Measurements from ENCODE around the gene ASTN2.

Gene ASTN2

GRCh38 chr9:117103438-117104110 lies 311.3 kb downstream of the ASTN2 start:
- no peak for TF ChIP-seq CTCF (IDR thresholded peaks at IDR 0.05; ENCODE audit: low read depth, low read length, missing control alignments)
- H3K4me3 ChIP-seq (ENCODE audit: low read depth, low read length) = no peak overlapping the region
- in situ Hi-C loops (cut with HindIII; ENCODE audit: low pct_ligation_motif_present, low sequenced_read_pairs) = no loop called here
- DNase-seq = no peak
- no peaks in the 10 kb centered on the region for H3K36me3 ChIP-seq (replicated peaks)
- no peaks in the 10 kb centered on the region for H3K27me3 ChIP-seq (replicated peaks)
- no peak overlapping the region for H3K27ac ChIP-seq

GRCh38 chr9:117101008-117101407 lies 313.8 kb downstream of the ASTN2 start:
- H3K27ac ChIP-seq = no peak overlapping the region
- DNase-seq = no peak
- no peak for TF ChIP-seq CTCF (IDR thresholded peaks at IDR 0.05; ENCODE audit: low read depth, low read length, missing control alignments)
- H3K27me3 ChIP-seq (replicated peaks) = no peaks in the 10 kb centered on the region
- in situ Hi-C loops (cut with HindIII; ENCODE audit: low pct_ligation_motif_present, low sequenced_read_pairs) = no loop called here
- H3K4me3 ChIP-seq (ENCODE audit: low read depth, low read length) = no peak overlapping the region
- H3K36me3 ChIP-seq (replicated peaks) = no peaks in the 10 kb centered on the region

GRCh38 chr9:117098331-117098730 lies 316.5 kb downstream of the ASTN2 start:
- no peaks in the 10 kb centered on the region for H3K36me3 ChIP-seq (replicated peaks)
- in situ Hi-C loops (cut with HindIII; ENCODE audit: low pct_ligation_motif_present, low sequenced_read_pairs) = no loop called here
- H3K27ac ChIP-seq = no peak overlapping the region
- H3K27me3 ChIP-seq (replicated peaks) = no peaks in the 10 kb centered on the region
- DNase-seq = no peak
- no peak for TF ChIP-seq CTCF (IDR thresholded peaks at IDR 0.05; ENCODE audit: low read depth, low read length, missing control alignments)
- no peak overlapping the region for H3K4me3 ChIP-seq (ENCODE audit: low read depth, low read length)

GRCh38 chr9:117097761-117098160 lies 317.1 kb downstream of the ASTN2 start:
- no peak overlapping the region for H3K4me3 ChIP-seq (ENCODE audit: low read depth, low read length)
- H3K27ac ChIP-seq = no peak overlapping the region
- DNase-seq = no peak
- H3K36me3 ChIP-seq (replicated peaks) = no peaks in the 10 kb centered on the region
- in situ Hi-C loops (cut with HindIII; ENCODE audit: low pct_ligation_motif_present, low sequenced_read_pairs) = no loop called here
- no peaks in the 10 kb centered on the region for H3K27me3 ChIP-seq (replicated peaks)
- no peak for TF ChIP-seq CTCF (IDR thresholded peaks at IDR 0.05; ENCODE audit: low read depth, low read length, missing control alignments)

DNA sequence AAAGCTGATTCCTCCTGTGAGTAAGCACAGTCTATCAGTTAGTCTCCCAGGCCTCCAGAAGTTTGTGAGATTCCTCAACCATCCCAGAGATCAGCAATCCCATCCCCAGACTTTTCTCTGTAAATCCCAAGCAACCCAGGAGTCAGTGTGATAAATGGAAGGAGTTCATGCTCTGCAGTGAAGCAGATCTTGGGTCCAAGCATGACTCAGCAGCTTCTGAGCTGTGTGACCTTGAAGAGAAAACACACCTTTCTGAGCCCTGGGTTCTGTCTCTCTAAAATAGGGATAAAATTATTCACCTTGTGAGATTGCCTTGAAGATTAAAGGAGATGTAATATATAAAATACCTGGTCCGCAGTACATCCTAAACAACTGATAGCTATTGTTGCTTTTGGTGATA lies 318.7 kb downstream of the ASTN2 start:
- in situ Hi-C loops (cut with HindIII; ENCODE audit: low pct_ligation_motif_present, low sequenced_read_pairs) = no loop called here
- H3K4me3 ChIP-seq (ENCODE audit: low read depth, low read length) = no peak overlapping the region
- H3K27ac ChIP-seq = no peak overlapping the region
- no peak for TF ChIP-seq CTCF (IDR thresholded peaks at IDR 0.05; ENCODE audit: low read depth, low read length, missing control alignments)
- DNase-seq = no peak
- H3K36me3 ChIP-seq (replicated peaks) = no peaks in the 10 kb centered on the region
- no peaks in the 10 kb centered on the region for H3K27me3 ChIP-seq (replicated peaks)

GRCh38 chr9:117095081-117095480 lies 319.8 kb downstream of the ASTN2 start:
- Histone ChIP-seq H3K36me3 (replicated peaks) (no peaks in the 10 kb centered on the region), H3K27me3 (replicated peaks) (no peaks in the 10 kb centered on the region), H3K27ac (no peak overlapping the region), H3K4me3 (ENCODE audit: low read depth, low read length) (no peak overlapping the region)
- no peak for TF ChIP-seq CTCF (IDR thresholded peaks at IDR 0.05; ENCODE audit: low read depth, low read length, missing control alignments)
- no peak for DNase-seq
- in situ Hi-C loops (cut with HindIII; ENCODE audit: low pct_ligation_motif_present, low sequenced_read_pairs) = no loop called here

All from brain microvascular endothelial cell (primary cell).